OCI-LY1 (cell line): ENCODE measurements around the gene CUX1.

ENCODE experiments used
- EZH2 ChIP-seq: fragments of 200-600 bp; sonication (generic), shearing (Covaris generic); IDR thresholded peaks from 2 replicates; pipeline ENCODE4 v1.8.0; 2017; ENCODE audit warnings: borderline replicate concordance, mixed run types, mild to moderate bottlenecking, antibody characterized with exemption, low read length, moderate library complexity, mixed read lengths
- TF ChIP-seq, protein P1 (sequence below): fragments of 200-600 bp; sonication (generic), shearing (Covaris generic); IDR thresholded peaks from 2 replicates; pipeline ENCODE4 v1.5.1; 2017; ENCODE audit warnings: mild to moderate bottlenecking, antibody characterized with exemption, low read length, moderate library complexity, mixed read lengths

DNA sequence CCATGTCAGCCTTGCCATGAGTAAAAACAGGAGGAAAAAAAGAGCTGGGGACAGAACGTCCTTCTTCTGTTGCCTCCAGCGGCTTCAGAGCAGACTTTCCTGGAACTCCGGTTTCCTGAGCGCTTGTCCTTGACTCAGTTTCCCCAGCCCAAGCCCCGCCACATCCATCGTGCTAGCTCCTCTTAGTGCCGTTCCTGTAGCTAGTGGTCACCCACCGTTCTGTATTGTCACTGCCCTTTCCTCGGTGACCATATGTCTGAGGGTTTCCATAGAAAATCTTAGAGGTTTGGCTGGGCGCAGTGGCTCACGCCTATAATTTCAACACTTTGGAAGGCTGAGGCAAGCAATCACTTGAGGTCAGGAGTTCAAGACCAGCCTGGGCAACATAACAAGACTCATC lies 100.1 kb downstream of the CUX1 start:
- TF ChIP-seq, protein P1, sequence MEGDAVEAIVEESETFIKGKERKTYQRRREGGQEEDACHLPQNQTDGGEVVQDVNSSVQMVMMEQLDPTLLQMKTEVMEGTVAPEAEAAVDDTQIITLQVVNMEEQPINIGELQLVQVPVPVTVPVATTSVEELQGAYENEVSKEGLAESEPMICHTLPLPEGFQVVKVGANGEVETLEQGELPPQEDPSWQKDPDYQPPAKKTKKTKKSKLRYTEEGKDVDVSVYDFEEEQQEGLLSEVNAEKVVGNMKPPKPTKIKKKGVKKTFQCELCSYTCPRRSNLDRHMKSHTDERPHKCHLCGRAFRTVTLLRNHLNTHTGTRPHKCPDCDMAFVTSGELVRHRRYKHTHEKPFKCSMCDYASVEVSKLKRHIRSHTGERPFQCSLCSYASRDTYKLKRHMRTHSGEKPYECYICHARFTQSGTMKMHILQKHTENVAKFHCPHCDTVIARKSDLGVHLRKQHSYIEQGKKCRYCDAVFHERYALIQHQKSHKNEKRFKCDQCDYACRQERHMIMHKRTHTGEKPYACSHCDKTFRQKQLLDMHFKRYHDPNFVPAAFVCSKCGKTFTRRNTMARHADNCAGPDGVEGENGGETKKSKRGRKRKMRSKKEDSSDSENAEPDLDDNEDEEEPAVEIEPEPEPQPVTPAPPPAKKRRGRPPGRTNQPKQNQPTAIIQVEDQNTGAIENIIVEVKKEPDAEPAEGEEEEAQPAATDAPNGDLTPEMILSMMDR = no peak
- no peak for TF ChIP-seq EZH2
